HepG2 (cell line): ENCODE data around the gene NOC2L. TPM values are rescaled to one million over a fixed set of nuclear protein-coding genes. Genes with fewer than 3 reads are reported as not detected.

Experiments
- ADNP ChIP-seq: sonication (generic); formaldehyde crosslinking; IDR thresholded peaks from 2 replicates; pipeline ENCODE4 v1.4.0; 2020; ENCODE audit warnings: missing genetic modification reagents
- CBX2 ChIP-seq, 2 experiments: fragments of 200-600 bp in 1 of 2; sonication (generic); formaldehyde crosslinking in 1 of 2; IDR thresholded peaks; 2 replicates each; pipeline versions ENCODE4 v1.7.0 to v1.8.1; 2018 to 2022; ENCODE audit warnings: low read depth in 2 of 2, low read length in 1 of 2, mild to moderate bottlenecking in 1 of 2, missing genetic modification reagents in 1 of 2
- ERF ChIP-seq: IDR thresholded peaks from 2 replicates; pipeline ENCODE4 v1.6.1; 2018; ENCODE audit warnings: missing biosample characterization, missing genetic modification reagents
- FOXA1 ChIP-seq, 2 experiments: fragments of 450-650 bp in 1 of 2; sonication (generic) in 1 of 2; formaldehyde crosslinking in 1 of 2; IDR thresholded peaks; 2 replicates each; pipeline versions ENCODE4 v1.4.0 to v1.6.1; 2016 to 2020; ENCODE audit warnings: missing genetic modification reagents in 1 of 2
- HES4 ChIP-seq: sonication (generic); formaldehyde crosslinking; IDR thresholded peaks from 2 replicates; pipeline ENCODE4 v1.9.0; 2021; ENCODE audit warnings: mild to moderate bottlenecking, missing genetic modification reagents, borderline replicate concordance
- HOXA3 ChIP-seq: sonication (generic); formaldehyde crosslinking; IDR thresholded peaks from 2 replicates; pipeline ENCODE4 v1.5.0; 2020; ENCODE audit warnings: missing genetic modification reagents
- KAT7 ChIP-seq: IDR thresholded peaks from 2 replicates; pipeline ENCODE4 v1.6.1; 2018; ENCODE audit warnings: borderline replicate concordance, missing compliant biosample characterization
- KLF16 ChIP-seq, 2 experiments: sonication (generic) in 1 of 2; formaldehyde crosslinking in 1 of 2; IDR thresholded peaks; 2 replicates each; pipeline versions ENCODE4 v1.6.1 to v1.8.0; 2016 to 2023; ENCODE audit warnings: missing genetic modification reagents in 2 of 2, missing compliant biosample characterization in 1 of 2
- KMT2A ChIP-seq: sonication (generic); formaldehyde crosslinking; IDR thresholded peaks from 2 replicates; pipeline ENCODE4 v1.4.0; 2020; ENCODE audit warnings: missing genetic modification reagents
- MYC ChIP-seq: sonication (generic); formaldehyde crosslinking; IDR thresholded peaks from 2 replicates; pipeline ENCODE4 v1.9.0; 2021; ENCODE audit warnings: missing genetic modification reagents, borderline replicate concordance
- POGZ ChIP-seq: sonication (generic); formaldehyde crosslinking; IDR thresholded peaks from 2 replicates; pipeline ENCODE4 v1.4.0; 2020; ENCODE audit warnings: mild to moderate bottlenecking, missing genetic modification reagents
- RELA ChIP-seq: sonication (generic); formaldehyde crosslinking; IDR thresholded peaks from 2 replicates; pipeline ENCODE4 v1.4.0; 2020; ENCODE audit warnings: missing genetic modification reagents
- SKI ChIP-seq: fragments of 450-650 bp; IDR thresholded peaks from one replicate; pipeline ENCODE4 v1.6.1; 2018; ENCODE audit warnings: mild to moderate bottlenecking; ENCODE audit not compliant: partially characterized antibody
- XBP1 ChIP-seq: sonication (generic); formaldehyde crosslinking; IDR thresholded peaks from 2 replicates; pipeline ENCODE4 v1.5.0; 2020; ENCODE audit warnings: missing genetic modification reagents
- ZBTB7B ChIP-seq: sonication (generic); formaldehyde crosslinking; IDR thresholded peaks from 2 replicates; pipeline ENCODE4 v1.4.0; 2020; ENCODE audit warnings: missing genetic modification reagents
- ZFY ChIP-seq: sonication (generic); formaldehyde crosslinking; IDR thresholded peaks from 2 replicates; pipeline ENCODE4 v1.4.0; 2020; ENCODE audit warnings: missing genetic modification reagents
- ZNF143 ChIP-seq: sonication (generic); formaldehyde crosslinking; IDR thresholded peaks from 2 replicates; pipeline ENCODE4 v1.4.0; 2020; ENCODE audit warnings: missing genetic modification reagents
- ZNF777 ChIP-seq: sonication (generic); formaldehyde crosslinking; IDR thresholded peaks from 2 replicates; pipeline ENCODE4 v1.4.0; 2020; ENCODE audit warnings: missing genetic modification reagents
- polyA plus RNA-seq, 8 experiments: library from polyadenylated mRNA; depleted of rRNA in 3 of 8; stranded (reverse) in 7 of 8; unstranded in 1 of 8; fragments of >200 nt; fragmentation: Illumina TruSeq in 4 of 8; extraction: Trizol in 4 of 8; gene quantifications; 2 replicates each; pipeline versions ENCODE4 v1.2.1 to v1.2.3, GENCODE V29; 2011 to 2016; ENCODE audit warnings: low read depth in 4 of 8, missing spikeins in 1 of 8, mixed read lengths in 1 of 8; ENCODE audit not compliant: insufficient read depth in 1 of 8
- total RNA-seq, 5 experiments: library from RNA; depleted of rRNA; stranded (reverse); fragments of >200 nt; fragmentation: Illumina TruSeq; extraction: Trizol; gene quantifications; 2 replicates each; pipeline ENCODE4 v1.2.3, GENCODE V29; 2016; ENCODE audit warnings: low read depth in 1 of 5
- TF ChIP-seq, protein P1 (sequence below): IDR thresholded peaks from 2 replicates; pipeline ENCODE4 v1.6.1; 2018; ENCODE audit warnings: missing genetic modification reagents
- TF ChIP-seq, protein P2 (sequence below): sonication (generic); formaldehyde crosslinking; IDR thresholded peaks from 2 replicates; pipeline ENCODE4 v1.8.1; 2023; ENCODE audit warnings: mild to moderate bottlenecking, missing genetic modification reagents
- TF ChIP-seq, protein P3 (sequence below): sonication (generic); formaldehyde crosslinking; IDR thresholded peaks from 2 replicates; pipeline ENCODE4 v1.5.1; 2020; ENCODE audit warnings: missing genetic modification reagents, mild to moderate bottlenecking, borderline replicate concordance

Gene NOC2L
- total and polyA plus RNA-seq, 2 of the 13 experiments (the other 11 are each of a cell fraction or from before 2014, with no cell fraction given), result 32.0 to 103 TPM

DNA sequence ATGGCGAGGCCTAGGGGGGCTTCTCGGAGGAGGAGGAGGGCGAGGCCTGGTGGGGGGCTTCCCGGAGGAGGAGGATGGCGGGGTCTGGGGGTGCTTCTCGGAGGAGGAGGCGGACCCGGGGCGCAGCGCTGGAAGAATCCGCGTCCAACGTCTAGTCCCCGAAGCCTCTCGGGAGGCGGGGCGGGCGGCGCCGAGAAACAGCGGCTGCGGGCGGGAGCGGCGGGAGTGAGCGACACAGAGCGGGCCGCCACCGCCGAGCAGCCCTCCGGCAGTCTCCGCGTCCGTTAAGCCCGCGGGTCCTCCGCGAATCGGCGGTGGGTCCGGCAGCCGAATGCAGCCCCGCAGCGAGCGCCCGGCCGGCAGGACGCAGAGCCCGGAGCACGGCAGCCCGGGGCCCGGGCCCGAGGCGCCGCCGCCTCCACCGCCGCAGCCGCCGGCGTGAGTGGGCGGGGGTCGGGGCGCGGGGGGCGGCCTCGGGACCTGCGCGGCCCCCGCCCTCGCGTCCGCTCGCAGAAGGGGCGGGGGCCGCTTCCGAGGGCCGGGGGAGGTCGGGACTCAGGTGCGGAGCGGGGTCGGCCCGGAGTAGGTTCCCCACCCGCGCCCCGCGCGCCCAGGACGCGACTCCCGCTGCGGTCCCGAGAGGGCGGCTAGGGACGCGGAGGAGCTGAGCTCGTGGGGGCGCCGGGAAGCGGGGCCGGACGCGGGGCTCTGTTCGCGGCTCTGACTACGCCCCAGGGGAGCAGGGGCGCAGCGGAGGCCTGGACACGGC lies 1.5 kb upstream of the NOC2L start, which contains the start of gene KLHL17 (continued):
- TF ChIP-seq, protein P1, sequence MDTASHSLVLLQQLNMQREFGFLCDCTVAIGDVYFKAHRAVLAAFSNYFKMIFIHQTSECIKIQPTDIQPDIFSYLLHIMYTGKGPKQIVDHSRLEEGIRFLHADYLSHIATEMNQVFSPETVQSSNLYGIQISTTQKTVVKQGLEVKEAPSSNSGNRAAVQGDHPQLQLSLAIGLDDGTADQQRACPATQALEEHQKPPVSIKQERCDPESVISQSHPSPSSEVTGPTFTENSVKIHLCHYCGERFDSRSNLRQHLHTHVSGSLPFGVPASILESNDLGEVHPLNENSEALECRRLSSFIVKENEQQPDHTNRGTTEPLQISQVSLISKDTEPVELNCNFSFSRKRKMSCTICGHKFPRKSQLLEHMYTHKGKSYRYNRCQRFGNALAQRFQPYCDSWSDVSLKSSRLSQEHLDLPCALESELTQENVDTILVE, result peak; percentile 39; the same call in 1 of the 2 replicates
- TF ChIP-seq, protein P2, sequence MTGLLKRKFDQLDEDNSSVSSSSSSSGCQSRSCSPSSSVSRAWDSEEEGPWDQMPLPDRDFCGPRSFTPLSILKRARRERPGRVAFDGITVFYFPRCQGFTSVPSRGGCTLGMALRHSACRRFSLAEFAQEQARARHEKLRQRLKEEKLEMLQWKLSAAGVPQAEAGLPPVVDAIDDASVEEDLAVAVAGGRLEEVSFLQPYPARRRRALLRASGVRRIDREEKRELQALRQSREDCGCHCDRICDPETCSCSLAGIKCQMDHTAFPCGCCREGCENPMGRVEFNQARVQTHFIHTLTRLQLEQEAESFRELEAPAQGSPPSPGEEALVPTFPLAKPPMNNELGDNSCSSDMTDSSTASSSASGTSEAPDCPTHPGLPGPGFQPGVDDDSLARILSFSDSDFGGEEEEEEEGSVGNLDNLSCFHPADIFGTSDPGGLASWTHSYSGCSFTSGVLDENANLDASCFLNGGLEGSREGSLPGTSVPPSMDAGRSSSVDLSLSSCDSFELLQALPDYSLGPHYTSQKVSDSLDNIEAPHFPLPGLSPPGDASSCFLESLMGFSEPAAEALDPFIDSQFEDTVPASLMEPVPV (CRISPR knock-in tag), result no peak
- peak; percentile 44; the same call in 1 of the 2 replicates for TF ChIP-seq MYC (CRISPR knock-in tag)
- TF ChIP-seq ZNF143 (CRISPR knock-in tag), result peak; percentile 64; the same call in 1 of the 2 replicates
- TF ChIP-seq XBP1, result no peak
- TF ChIP-seq ZFY (CRISPR knock-in tag), result peak; percentile 71
- TF ChIP-seq, protein P3, sequence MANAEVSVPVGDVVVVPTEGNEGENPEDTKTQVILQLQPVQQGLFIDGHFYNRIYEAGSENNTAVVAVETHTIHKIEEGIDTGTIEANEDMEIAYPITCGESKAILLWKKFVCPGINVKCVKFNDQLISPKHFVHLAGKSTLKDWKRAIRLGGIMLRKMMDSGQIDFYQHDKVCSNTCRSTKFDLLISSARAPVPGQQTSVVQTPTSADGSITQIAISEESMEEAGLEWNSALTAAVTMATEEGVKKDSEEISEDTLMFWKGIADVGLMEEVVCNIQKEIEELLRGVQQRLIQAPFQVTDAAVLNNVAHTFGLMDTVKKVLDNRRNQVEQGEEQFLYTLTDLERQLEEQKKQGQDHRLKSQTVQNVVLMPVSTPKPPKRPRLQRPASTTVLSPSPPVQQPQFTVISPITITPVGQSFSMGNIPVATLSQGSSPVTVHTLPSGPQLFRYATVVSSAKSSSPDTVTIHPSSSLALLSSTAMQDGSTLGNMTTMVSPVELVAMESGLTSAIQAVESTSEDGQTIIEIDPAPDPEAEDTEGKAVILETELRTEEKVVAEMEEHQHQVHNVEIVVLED (CRISPR knock-in tag), result 0 out of 2 replicates have a peak, but pooled peaks have one; percentile 22
- TF ChIP-seq KAT7, result peak; percentile 43; the same call in 1 of the 2 replicates
- TF ChIP-seq KLF16 (CRISPR knock-in tag; IDR thresholded peaks at IDR 0.05), result 0 out of 4 replicates have a peak, but pooled peaks of 1 of the 2 experiments have one; percentile 40
- TF ChIP-seq CBX2 (IDR thresholded peaks at IDR 0.05; ENCODE audit: low read depth, low read length), result no peak
- no peak for TF ChIP-seq CBX2 (CRISPR knock-in tag; IDR thresholded peaks at IDR 0.05; ENCODE audit: low read depth)
- TF ChIP-seq RELA, result no peak
- 0 out of 2 replicates have a peak, but pooled peaks have one; percentile 21 for TF ChIP-seq ZBTB7B
- TF ChIP-seq SKI, result peak; percentile 28
- TF ChIP-seq POGZ (CRISPR knock-in tag), result no peak
- peak; percentile 82; the same call in 1 of the 2 replicates for TF ChIP-seq ZNF777
- 0 out of 2 replicates have a peak, but pooled peaks have one; percentile 72 for TF ChIP-seq ADNP (CRISPR knock-in tag)
- TF ChIP-seq ERF (CRISPR knock-in tag), result 0 out of 2 replicates have a peak, but pooled peaks have one; percentile 24
- 0 out of 2 replicates have a peak, but pooled peaks have one; percentile 44 for TF ChIP-seq HES4 (CRISPR knock-in tag)
- no peak for TF ChIP-seq FOXA1 (IDR thresholded peaks at IDR 0.05)
- no peak for TF ChIP-seq FOXA1 (CRISPR knock-in tag; IDR thresholded peaks at IDR 0.05)
- TF ChIP-seq HOXA3 (CRISPR knock-in tag), result peak; percentile 54
- 0 out of 2 replicates have a peak, but pooled peaks have one; percentile 36 for TF ChIP-seq KMT2A
